Stimulated activated CD8-positive, alpha-beta memory T cell treated with anti-CD3 and anti-CD28 coated beads, Interleukin-12 subunit alpha, Interleukin-12 subunit beta, amount 100 ng/mL, for 1 hour (primary cell): Measurements from ENCODE around the gene ADTRP.
"Not testable (repeated sequence)": the region's sequence is repeated elsewhere in the genome, so short reads cannot be mapped to it uniquely, and the experiment has no call there.

ENCODE experiments used
- DNase-seq: peaks from one replicate; pipeline ENCODE4 v3.0.0-alpha.2; 2020; ENCODE audit warnings: low read depth

ADTRP gene

GRCh38 chr6:11803591-11803971 is 25.0 kb upstream of the ADTRP start:
- no peak for DNase-seq

DNA sequence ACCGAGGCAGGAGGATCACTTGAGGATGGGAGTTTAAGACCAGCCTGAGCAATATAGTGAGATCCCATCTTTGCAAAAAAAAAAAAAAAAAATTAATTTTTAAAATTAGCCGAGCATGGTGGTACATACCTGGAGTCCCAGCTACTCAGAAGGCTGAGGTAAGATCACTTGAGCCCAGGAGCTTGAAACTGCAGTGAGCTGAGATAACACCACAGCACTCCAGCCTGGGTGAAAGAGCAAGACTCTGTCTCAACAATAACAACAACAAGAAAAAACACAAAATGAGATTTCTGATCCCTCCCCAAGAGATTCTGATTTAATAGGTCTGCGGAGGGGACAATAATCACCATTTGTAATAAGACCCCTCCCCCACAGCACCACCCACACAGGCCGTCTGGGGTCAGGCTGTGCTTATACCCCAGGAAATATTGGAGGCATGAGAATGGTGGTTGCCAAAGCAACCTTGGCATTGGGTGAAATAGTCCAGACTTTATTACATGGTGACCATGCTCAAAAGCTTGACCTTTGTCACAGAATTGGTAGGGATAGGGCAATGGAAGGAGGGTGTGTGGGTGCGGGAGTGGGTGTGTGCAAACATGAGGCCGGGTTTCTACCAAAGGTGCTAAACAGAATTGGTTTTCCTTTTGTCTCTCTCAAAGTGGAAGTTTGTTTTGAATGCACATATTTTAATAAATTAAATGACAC is 24.4 kb upstream of the ADTRP start:
- DNase-seq, result no peak

- DNase-seq, result not testable (repeated sequence)
Observed at GRCh38 chr6:11800531-11800930, 21.9 kb upstream of the ADTRP start.

GRCh38 chr6:11798538-11798937 is 19.9 kb upstream of the ADTRP start:
- DNase-seq, result no peak

GRCh38 chr6:11798096-11798495 is 19.5 kb upstream of the ADTRP start:
- DNase-seq, result no peak

DNA sequence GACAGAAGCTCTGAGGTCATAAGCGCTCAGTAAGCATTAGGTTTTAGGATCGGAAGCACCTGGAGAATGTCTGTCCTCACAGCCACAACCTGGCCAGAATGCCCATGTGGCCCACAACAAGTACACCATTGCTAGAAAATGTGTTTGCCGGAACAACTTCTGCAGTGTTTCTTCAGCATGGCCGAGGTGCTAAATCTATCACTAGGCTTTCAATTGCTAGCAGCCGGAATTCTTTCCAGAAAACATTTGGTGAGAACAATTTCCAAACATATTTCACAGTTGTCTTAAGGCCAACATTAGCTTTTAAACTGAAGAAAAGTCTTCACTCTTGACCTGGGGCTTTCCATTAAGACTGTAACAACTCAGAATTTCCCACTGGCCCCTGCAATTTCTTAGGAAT is 18.2 kb upstream of the ADTRP start:
- DNase-seq, result no peak

- DNase-seq, result no peak
Observed at GRCh38 chr6:11795403-11795802, 16.8 kb upstream of the ADTRP start.

DNA sequence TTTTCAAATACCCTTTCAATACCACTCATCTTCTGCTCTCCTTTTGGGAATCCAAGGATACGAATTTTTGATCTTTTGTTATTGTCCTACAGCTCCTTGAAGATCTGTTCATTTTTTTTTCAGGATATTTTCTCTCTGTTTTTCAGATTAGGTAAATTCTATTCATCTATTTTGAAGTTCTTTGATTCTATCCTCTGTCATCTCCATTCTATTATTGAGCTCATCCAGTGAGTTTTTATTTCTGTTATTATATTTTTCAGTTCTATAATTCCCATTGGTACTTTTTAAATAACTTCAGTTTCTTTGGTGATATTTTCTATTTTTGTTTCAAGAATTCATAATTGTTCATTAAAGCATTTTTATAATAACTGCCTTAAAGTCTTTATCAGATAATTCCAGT is 14.7 kb upstream of the ADTRP start:
- no peak for DNase-seq

GRCh38 chr6:11791354-11792107 is 12.9 kb upstream of the ADTRP start:
- DNase-seq, result no peak

DNA sequence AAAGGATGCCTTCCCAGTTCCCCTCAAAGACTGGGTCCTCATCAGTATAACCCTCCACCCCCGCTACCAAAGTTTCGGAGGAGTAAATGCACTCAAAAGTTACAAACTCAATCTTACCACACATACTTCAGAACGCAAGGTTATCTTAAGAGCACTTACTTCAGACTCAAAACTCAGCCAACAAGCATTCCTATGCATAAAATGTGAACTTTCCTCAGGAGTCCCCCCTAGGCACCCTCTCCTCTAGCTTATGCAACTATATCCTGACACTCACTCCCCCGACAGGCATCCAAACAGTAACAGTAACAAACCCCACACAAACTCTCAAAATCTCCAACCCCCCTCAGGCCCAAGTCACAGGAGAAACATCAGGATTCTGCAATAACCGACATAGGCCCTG is 11.1 kb upstream of the ADTRP start:
- DNase-seq, result no peak

DNA sequence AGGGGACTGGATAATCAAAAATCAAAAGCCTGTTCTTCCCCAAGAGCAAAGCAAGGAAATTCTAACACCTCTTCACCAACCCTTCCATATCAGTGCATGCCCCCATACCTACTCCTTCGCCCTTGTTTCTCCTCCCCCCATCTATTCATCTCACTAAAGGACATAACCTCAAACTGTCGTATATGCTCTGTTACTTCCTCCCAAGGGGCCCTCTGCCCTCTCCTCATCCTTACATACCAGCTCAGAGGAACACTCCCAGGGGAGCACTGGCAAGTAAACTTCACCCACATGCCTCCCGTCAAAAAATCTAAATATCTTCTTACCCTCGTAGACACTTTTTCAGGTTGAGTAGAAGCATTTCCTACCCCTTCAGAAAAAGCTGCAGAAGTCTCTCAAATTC is 9.4 kb upstream of the ADTRP start:
- no peak for DNase-seq

DNA sequence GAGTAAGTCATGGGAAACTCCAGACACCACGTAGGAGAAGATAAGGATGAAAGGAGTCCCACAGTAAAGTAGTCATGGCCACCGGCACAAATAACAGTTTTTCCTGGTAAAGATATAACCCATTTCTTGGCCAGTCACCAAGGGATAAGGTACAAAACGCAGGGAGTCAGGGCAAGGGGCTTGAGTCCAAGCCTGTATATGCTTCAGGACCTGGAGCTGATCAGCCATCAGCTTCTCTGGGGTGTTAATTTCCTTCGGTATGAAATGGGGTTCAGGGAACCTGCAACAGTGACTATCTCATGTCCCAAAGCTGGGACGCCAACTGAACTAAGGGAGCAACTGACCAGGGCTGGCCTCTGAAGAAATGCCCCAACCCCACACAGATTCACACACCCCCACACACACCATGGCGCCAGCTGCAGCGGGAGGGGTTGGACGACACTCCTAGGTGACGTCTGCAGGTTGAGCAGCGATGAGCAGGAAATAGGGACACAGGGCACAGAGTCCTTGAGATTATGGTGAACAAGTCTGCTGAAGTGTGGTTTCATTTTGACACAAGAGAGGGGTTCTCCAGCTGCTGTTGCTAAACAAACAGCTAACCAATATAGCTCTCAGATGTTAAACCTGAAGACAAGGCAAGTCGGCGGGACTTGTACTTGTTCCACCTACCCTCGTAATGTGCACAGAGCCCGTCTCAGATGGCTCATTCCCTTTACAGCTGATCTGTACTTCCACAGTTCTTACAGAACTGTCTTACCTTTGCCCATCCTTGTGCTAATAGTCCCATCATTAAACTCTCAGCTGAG is 7.4 kb upstream of the ADTRP start:
- DNase-seq, result no peak

DNA sequence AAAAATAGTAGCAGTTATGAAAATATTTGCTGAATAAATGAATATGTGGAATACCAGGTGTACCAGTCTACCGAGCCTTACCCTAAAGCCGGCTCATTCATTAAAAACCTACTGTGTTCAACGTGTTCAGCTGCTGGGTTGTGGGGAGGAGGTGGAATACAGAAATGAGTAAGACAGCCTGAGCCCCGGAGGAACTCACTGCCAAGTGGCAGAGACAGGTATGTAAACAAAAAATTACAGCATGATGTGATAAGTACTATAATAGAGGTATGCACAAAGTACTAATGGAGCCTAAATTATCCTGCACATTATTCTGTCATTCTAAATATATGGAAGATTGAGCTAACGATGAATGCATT is 6.8 kb upstream of the ADTRP start:
- DNase-seq, result no peak

GRCh38 chr6:11784341-11784740 is 5.7 kb upstream of the ADTRP start:
- DNase-seq, result no peak

DNA sequence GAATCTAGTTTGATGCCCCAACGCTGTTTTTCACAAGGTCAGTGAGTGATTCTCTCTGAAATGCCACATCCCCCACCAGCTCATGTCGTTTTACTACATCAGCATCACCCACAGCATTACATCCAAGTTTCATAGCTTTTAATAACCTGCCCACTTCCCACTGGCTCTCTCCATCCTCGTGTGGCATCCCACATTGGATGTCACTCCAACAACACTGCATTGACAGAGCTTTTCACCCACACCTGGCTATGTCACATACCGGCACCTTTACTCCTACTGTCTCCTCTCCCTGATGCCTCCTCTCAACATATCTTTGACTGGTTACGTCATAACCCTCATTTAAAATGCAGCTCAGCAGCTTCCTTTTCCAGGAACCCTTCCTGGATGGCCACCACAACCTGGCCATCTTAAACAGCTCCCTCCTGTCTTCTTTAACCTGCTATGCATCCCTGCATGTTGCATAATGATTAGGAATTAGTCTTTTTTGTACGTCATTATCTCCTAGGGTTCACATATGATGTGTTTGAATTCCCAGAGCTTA is 5.0 kb upstream of the ADTRP start:
- no peak for DNase-seq

- no peak for DNase-seq
Observed at GRCh38 chr6:11782524-11782923, 3.9 kb upstream of the ADTRP start.

- no peak for DNase-seq
Observed at GRCh38 chr6:11780097-11780428, 1.5 kb upstream of the ADTRP start.

DNA sequence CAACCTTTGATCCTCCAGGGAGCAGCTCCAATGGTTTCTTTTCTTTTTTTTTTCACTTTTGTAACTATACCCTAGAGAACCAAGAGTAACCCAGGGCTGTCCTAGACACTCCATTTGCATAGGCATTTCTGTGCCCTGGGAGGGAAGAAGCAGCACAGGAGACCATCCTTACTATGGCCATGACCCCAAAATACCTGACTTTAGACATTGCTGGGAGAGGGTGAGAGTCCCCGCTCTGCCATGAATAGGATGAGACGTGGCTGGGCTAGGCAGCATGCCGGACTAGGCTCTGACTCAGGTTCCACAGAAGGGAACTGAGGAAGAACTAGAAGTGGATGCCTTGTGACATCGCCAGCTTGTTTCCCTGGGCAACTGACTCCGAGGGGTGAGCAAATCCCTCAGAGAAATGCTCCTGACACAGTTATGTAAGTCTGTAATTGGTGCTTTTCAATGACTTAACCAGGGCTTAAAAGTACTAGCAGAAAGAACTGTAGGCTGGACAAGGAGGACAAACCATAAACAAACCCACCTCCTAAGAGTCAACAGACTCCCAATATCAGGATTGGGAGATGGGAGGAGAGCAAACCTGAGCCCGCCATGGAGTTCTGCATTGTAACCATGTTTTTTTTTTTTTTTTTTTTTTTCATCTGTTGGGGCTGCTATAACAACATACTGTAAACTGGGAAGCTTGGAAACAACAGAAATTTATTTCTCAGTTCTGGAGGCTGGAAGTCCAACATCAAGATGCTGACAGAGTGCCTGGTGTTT is 910 bp upstream of the ADTRP start:
- no peak for DNase-seq

DNA sequence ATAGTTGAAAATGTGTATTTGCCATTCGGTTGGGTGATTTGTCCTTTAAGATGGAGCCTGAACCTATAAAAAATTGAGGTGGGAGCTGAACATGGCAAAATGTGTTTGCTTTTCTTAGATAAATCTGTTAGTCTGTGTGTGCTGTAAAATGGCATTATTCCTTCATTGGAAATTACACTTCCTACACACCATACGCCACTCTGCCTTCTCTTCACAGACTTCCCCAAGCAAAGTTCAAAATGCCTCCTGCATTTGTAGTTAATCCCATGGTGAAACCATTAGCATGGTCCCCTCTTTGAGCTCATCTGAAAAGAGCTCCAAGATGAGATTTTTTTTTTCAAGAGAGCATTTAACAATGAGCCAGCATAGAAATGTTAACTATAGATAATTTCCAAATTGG is 567 bp downstream of the ADTRP start:
- no peak for DNase-seq

DNA sequence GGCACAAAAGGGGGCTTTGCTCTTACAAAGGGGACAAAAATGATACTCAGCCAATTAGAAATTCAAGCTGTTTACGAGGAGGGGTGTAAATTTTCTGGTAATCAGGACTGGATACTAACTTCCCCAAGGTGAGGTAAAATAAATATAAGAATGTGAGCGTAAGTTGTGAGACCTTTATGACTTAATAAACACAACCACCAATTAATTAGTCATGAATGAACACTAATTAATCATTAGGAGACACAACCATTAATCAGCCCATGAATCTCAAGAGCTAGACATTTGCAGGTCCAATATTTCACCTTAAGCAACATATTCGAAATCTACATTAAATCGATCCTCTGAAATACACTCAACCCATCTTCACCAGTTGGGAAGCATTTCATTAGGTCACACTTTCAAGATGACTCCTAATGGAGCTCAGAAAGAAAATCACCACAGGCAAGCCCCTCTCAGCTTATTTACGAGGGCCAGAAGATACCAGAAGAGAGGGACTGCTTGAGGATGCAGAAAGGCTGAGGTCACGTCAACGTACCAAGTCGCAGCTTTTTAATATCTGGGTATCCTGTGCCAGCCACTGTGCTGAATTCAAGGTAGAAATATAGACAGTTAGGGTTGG is 2.7 kb downstream of the ADTRP start:
- no peak for DNase-seq

DNA sequence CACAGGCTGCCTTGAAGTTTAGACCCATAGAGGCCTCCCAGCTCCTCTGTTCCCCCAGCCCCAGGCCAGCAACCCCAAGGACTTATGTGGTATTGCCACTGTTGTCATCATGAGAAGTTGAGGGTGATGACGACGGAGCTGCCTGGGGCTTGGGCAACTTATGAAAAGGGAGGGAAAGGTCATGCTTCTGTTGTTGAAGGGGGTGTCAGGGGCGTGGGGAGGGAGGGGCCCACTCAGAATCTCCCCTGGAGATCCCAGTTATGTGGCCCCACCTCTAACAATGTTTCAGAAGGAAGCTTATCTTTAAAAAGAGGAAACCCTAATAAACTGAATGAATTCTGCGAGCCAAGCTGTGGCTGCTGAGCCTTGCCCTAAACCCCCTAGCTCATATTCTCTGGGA is 4.2 kb downstream of the ADTRP start:
- DNase-seq, result no peak

GRCh38 chr6:11773581-11773980 is 5.0 kb downstream of the ADTRP start:
- no peak for DNase-seq
